Measurements from ENCODE around the gene PPP1R3C. TPM values are rescaled to one million over a fixed set of nuclear protein-coding genes. Genes with fewer than 3 reads are reported as not detected.
A peak's percentile ranks its signal among the peaks of the same experiment; 100 is the strongest.

PPP1R3C gene
- polyA plus RNA-seq, 1 donor, result 37.3 TPM

DNA sequence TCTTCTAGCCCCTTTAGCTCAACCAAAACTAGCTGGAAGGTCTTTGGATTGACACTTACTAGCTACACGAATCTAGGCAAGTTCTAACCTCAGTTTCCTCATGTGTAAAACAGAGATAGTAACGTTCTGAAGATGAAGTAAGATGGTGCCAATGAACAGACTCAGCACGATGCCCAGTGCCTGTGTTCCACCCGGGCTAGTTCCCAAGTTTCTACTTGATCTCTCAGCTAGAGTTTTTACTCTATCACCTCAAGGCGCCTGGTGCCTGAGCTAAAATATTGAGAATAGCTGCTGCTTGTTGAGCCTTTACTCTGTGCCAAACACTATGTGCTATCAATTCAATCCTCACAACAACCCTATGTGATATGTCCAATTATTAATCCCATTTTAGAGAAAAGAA is 1.4 kb upstream of the PPP1R3C start:
- no peak for DNase-seq

- no peak for DNase-seq
These were observed 2.2 kb downstream of the PPP1R3C start for GRCh38 chr10:91630625-91631024.

DNA sequence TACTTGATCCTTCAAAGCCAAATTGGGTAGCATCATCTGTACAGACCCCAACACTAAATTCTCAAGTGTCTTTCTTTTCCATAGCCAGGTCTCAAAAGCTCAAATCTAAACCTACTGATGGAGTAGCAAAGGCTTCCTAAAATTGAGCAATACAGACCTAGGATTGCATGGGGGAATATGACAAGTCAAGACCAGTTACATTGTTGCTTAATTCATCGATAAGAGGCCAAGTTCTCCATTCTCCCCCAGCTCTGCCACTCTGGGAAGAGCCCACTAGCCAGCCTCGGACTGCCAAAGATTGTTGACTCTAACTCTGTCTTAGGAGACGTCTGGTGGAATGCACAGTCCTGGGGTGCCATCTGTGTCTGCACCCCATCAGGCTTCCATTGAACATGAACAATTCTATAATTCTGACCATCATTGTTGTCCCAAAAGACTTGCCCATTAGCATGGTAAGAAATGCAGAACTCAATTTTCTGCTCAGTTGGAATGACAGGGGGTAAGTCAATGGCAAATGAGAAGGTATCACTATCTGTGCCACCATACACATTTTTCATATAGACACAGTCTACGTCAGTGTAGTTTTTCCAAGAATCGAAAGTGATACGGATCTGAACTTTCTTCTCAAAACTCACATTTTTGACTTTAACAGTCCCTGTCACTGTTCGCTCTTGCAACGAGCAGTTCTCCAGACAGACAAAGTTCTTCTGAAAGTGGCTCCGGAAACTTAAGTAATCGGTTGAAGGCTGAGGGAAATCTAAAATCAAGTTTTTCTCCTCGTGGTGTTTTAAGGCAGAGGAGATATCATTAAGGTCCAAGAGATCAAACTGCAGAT is 2.9 kb downstream of the PPP1R3C start:
- DNase-seq, result no peak

DNA sequence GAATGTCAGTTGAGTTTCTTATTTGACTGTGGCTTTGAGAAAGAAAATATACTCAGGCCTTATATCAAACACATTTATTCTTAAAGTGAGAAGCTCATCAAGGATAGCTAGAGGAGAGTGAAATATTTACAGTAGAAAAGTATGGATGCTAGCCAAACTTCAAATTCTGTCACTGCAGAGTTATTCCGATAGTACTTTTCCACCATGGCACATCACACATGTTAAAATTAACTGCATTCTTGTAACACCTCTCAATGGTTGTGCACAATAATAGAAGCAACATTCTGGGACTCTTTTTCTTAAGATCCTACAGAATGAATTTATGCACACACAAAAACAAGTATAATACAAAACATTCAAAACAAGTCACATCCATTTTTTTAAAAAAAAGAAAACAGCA is 4.5 kb downstream of the PPP1R3C start:
- no peak for DNase-seq

- no peak for DNase-seq
These were observed 5.3 kb downstream of the PPP1R3C start for GRCh38 chr10:91627344-91628102.

- no peak for DNase-seq
These were observed 5.9 kb downstream of the PPP1R3C start for GRCh38 chr10:91626936-91627335.

- no peak for DNase-seq
These were observed 8.2 kb downstream of the PPP1R3C start for GRCh38 chr10:91624633-91625032.

DNA sequence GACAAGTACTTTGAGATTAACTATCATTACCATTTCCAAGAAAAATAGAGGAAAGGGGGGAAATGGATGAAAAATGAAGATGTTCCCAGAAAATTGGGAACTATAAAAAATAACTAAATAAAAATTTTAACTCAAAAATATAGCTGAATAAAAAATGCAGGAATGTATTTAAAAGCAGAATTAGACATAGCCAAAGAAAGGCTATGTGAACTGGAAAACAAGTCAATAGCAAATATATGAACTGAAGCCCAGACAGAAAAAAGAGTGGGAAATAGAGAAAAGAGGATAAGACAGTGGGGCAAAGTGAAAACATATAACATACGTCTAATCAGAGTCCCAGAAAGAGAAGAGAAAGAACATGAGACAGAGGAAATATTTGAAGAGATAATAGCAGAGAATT is 10.3 kb downstream of the PPP1R3C start:
- no peak for DNase-seq

- no peak for DNase-seq
These were observed 11.3 kb downstream of the PPP1R3C start for GRCh38 chr10:91621483-91622113.

DNA sequence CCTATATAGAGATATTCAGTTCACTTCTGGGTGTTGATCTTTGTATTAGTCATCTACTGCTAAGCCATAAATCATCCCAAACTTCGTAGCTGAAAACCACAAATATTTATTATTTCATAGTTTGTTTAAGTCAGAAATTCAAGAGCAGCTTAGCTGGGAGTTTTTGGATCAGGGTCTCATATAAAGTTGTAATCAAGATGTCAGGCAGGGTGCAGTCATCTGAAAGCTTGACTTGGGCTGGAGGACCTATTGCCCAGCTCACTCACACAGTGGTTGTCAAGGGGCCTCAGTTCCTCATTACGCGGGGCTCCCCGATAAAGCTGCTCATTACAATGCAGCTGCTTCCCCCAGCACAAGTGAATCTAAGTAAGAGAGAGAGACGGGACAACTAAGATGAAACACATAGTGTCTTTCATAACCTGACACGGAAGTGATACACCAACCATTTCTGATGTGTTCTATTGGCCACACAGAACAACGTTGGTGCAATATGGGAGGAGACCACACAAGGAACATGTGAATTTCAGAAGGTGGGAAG is 15.7 kb downstream of the PPP1R3C start:
- DNase-seq, result no peak

- DNase-seq, result no peak
These were observed 16.7 kb downstream of the PPP1R3C start for GRCh38 chr10:91616137-91616536.

DNA sequence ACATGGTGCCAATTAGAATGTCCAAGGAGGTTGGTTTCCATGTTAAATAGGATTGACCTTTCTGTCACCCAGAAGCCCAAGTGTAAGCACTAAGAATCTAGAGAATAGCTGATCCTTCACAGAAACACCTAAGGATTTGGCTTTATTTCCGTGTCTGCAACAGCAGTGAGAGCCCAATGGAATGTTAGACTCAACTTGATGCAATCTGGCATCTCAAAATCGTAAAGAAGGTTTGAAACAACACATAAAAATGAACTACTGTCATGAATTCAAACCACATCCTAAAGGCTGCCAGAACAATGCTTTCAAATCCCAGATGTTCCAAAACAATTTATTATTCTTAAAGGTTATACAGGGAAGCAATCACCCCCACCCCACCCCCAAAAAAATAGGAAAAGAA is 18.6 kb downstream of the PPP1R3C start:
- no peak for DNase-seq

DNA sequence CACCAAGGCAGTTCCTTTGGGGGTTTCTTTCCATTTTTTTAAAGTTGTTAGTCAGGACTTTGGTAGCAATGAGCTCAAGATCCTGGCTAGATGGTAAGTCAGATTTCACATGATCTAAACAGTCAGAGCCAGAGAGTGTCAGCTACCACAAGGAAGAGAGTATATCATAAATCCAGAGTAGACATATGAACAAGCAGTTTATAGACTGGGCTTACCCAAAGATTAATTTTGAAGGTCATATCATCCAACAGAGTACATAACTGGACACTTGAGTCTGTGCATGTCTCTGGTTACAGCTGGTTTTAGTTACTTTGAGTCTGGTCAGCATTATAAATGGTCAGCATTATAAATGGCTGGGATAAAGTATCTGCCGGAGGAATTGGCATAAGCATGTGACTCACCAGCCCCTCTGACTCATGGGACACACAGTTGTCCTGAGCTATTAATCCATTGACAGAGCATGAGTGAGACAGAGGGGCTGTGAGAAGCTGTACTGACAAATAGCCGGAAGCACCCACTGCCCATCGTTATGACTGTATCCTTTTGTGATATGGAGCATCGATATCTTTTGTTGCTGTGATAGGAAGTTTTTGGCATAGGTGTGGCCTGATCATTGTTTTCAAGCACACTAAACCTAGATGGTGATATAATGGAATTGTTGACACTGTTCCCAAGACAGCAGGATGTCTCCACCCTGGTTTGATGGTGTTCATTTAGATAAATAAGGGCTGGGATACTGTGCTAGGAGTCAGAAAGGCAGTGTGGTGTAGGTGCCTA is 19.3 kb downstream of the PPP1R3C start:
- no peak for DNase-seq

DNA sequence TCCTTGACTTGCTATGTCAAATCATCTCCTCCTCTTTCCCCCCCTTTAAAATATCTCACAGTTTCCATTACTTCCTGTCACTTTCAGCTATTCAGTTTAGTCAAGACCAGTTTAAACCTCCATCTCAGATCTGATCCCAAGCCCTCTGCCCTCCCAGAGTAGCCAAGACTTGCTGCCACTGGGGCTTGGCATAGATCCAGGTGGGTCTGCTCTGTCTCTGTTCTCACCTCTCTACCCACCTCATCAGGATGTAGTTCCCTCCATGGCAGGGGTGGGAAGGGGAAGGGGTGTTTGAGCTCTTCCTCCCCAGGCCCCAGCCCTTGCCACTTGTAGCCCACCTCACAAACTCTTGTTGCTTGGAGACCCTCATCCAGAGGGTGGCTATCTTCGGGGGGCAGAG is 22.0 kb downstream of the PPP1R3C start:
- DNase-seq, result no peak

GRCh38 chr10:91610444-91610843 is 22.4 kb downstream of the PPP1R3C start:
- DNase-seq, result no peak

- no peak for DNase-seq
These were observed 25.0 kb downstream of the PPP1R3C start for GRCh38 chr10:91607646-91608403.

- DNase-seq, result no peak
These were observed 26.9 kb downstream of the PPP1R3C start for GRCh38 chr10:91605968-91606367.

DNA sequence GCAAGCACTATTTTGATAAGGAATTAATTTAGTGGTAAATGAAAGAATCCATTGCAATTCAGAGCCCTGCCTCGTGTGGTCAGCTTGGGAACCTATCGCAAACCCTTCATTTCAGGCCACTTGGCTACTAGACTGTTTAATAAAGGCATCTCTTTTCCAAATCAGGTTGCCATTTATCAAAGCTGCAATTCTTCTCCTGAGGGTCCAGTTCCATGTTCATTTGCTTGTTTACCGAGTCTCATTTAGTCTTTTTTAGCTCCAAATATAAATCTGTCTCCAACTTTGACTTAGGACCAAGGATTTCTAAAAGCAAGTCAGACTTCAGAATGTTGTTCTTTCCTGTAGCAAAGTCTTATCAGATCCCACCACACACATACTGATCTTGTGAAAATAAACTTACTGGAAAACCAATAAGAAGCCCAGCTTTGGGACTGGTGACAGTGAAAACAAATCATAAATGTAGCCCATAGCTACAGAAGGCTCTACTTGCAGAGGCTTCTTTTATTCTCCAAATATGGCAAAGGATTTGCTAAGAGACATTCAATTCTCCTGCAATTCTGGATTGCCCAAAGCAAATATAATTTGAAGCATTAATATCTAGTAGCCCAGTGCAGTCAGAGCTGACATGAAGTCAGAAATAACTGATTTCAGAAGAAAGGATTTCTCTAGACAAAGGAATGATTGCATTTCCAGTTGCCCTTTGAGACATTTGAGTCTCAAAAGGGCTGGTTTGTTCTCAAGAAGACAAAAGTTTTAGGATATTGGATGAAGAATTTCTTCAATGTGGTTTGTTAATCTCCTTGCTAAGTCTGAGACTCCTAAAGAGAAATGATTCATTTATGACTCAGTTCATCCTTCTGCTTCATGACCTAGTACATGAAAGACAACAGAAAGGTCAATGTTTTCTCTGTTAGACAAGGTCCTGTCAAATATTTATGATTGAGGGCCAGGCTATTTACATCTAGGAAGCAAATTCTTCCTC is 28.0 kb downstream of the PPP1R3C start:
- peak; percentile 57 for DNase-seq

GRCh38 chr10:91603931-91604331 is 28.9 kb downstream of the PPP1R3C start:
- DNase-seq, result peak; percentile 72

Measured in left kidney (tissue), 2 donors.